ENCODE results near the gene IVL.

Gene IVL

GRCh38 chr1:152884085-152884484 is 24.3 kb upstream of the IVL start:
- H3K4me3 Mint-ChIP-seq, result no peak overlapping the region
- H3K36me3 Mint-ChIP-seq, result no peaks in the 10 kb centered on the region
- ATAC-seq (no peak), DNase-seq (ENCODE audit: low spot score in 2 of 2) (no peak)
- H3K4me1 Mint-ChIP-seq, result peaks cover 7% of the 10 kb centered on the region
- H3K9me3 Mint-ChIP-seq, result no peaks in the 10 kb centered on the region
- no peak overlapping the region for H3K27ac Mint-ChIP-seq

DNA sequence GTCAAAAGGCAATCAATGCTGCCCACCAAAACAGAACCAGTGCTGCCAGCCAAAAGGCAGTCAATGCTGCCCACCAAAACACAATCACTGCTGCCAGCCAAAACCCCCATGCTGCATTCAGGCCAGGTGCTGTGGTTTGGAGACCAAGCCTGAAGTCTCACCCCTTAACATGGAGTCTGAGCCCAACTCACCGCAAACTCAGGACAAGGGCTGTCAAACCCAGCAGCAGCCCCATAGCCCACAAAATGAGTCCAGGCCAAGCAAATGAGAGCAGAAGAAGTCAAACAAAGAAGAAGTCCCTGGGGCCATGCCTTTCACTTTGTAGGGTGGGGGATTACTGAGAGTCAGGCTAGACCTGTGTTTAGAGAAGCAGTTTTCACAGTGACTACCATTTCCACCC is 23.8 kb upstream of the IVL start:
- no peaks in the 10 kb centered on the region for H3K9me3 Mint-ChIP-seq
- H3K4me3 Mint-ChIP-seq, result no peak overlapping the region
- no peak for ATAC-seq
- peaks cover 7% of the 10 kb centered on the region for H3K4me1 Mint-ChIP-seq
- no peak overlapping the region for H3K27ac Mint-ChIP-seq
- DNase-seq (ENCODE audit: low spot score in 2 of 2), result no peak
- no peaks in the 10 kb centered on the region for H3K36me3 Mint-ChIP-seq

GRCh38 chr1:152884966-152885624 is 23.3 kb upstream of the IVL start:
- H3K36me3 Mint-ChIP-seq, result no peaks in the 10 kb centered on the region
- DNase-seq (ENCODE audit: low spot score in 2 of 2), result no peak
- H3K9me3 Mint-ChIP-seq, result no peaks in the 10 kb centered on the region
- H3K27ac Mint-ChIP-seq, result no peak overlapping the region
- H3K4me1 Mint-ChIP-seq, result peaks cover under 1% of the 10 kb centered on the region
- H3K4me3 Mint-ChIP-seq, result no peak overlapping the region
- ATAC-seq, result no peak

DNA sequence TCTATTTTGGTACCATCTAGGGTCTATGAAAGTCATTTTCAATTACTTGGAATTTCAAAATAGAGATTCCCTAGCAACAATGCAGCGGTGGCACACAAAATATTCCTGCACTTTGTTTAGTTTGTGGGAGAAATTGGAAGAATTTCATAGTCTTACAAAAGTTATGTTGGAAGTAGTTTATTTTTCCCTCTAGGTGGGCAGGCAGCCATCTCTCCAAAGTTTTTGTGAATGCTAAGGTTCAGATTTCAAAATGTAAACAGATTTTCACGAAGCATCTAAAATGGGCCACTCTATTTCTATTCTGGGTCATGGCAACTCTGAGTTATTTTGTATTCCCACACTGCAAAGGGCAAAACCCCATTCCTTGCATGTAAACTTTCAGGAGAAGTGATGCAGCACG is 22.3 kb upstream of the IVL start:
- no peak for ATAC-seq
- Mint-ChIP-seq H3K4me3 (no peak overlapping the region), H3K27ac (no peak overlapping the region), H3K36me3 (no peaks in the 10 kb centered on the region), H3K4me1 (no peaks in the 10 kb centered on the region), H3K9me3 (no peaks in the 10 kb centered on the region)
- DNase-seq (ENCODE audit: low spot score in 2 of 2), result no peak

- Mint-ChIP-seq H3K4me3 (no peak overlapping the region), H3K4me1 (no peaks in the 10 kb centered on the region), H3K36me3 (no peaks in the 10 kb centered on the region), H3K27ac (no peak overlapping the region), H3K9me3 (no peaks in the 10 kb centered on the region)
- no peak for DNase-seq (ENCODE audit: low spot score in 2 of 2)
- ATAC-seq, result no peak
Measured at GRCh38 chr1:152886758-152887409, 21.5 kb upstream of the IVL start.

DNA sequence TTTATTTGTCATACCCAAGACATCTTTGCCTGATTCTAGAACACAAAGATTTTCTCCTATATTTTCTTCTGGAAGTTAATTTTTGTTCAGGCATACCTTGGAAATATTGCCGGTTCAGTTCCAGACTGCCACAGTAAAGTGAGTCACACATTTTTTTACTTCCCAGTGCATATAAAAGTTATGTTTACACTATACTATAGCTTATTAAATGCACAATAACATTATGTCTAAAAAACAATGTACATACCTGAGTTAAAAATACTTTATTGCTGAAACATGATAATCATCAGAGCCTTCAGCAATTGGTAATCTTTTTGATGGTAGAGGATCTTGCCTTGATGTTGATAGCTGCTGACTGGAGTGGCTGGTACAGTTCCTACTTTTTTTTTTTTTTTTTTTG is 20.2 kb upstream of the IVL start:
- DNase-seq (ENCODE audit: low spot score in 2 of 2) (no peak), ATAC-seq (no peak)
- H3K36me3 Mint-ChIP-seq, result no peaks in the 10 kb centered on the region
- H3K4me1 Mint-ChIP-seq, result no peaks in the 10 kb centered on the region
- no peak overlapping the region for H3K27ac Mint-ChIP-seq
- no peak overlapping the region for H3K4me3 Mint-ChIP-seq
- no peaks in the 10 kb centered on the region for H3K9me3 Mint-ChIP-seq

- DNase-seq (ENCODE audit: low spot score in 2 of 2) (no peak), ATAC-seq (no peak)
- H3K36me3 Mint-ChIP-seq, result no peaks in the 10 kb centered on the region
- no peak overlapping the region for H3K27ac Mint-ChIP-seq
- no peaks in the 10 kb centered on the region for H3K9me3 Mint-ChIP-seq
- no peaks in the 10 kb centered on the region for H3K4me1 Mint-ChIP-seq
- no peak overlapping the region for H3K4me3 Mint-ChIP-seq
Measured at GRCh38 chr1:152899027-152899426, 9.3 kb upstream of the IVL start.

DNA sequence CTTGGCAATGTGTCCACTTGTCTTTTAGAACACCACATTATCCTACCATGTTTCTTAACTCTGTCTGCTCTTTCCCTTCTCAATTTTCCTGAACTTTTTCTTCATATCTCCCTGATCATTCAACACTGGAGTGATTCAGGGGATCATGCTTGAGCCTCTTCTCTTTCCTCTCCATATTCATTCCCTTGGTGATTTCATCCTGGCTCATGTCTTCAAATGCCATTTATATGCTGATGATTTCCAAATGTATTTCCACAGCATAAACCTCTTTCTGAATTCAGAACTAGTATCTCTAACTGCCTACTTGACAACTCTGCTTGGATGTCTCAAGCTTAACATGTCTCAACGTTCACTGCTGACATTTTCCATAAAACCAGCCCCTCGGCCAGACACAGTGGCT is 8.5 kb upstream of the IVL start:
- ATAC-seq (no peak), DNase-seq (ENCODE audit: low spot score in 2 of 2) (no peak)
- H3K4me3 Mint-ChIP-seq, result no peak overlapping the region
- H3K27ac Mint-ChIP-seq, result no peak overlapping the region
- H3K4me1 Mint-ChIP-seq, result no peaks in the 10 kb centered on the region
- no peaks in the 10 kb centered on the region for H3K36me3 Mint-ChIP-seq
- H3K9me3 Mint-ChIP-seq, result no peaks in the 10 kb centered on the region

- H3K4me3 Mint-ChIP-seq, result no peak overlapping the region
- H3K27ac Mint-ChIP-seq, result no peak overlapping the region
- no peaks in the 10 kb centered on the region for H3K9me3 Mint-ChIP-seq
Measured at GRCh38 chr1:152901631-152902030, 6.7 kb upstream of the IVL start.

DNA sequence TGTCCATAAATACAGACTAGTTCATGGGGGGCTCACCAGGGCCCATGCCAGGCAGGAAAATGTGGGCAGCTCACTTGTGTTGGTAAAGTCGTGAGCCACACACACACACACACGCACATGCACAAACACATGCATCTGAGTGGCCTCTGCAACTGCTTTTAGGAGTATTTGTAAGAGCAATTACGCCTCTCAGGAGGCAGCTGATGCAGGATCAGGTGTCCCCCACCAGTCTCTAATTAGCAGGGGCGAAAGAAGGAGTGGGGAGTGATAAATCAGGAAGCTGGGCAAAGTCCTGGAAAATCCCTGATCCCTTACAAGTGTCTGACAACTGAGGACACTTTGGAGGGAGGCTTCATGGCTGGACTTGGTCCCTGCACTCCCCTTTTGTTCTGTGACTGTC is 5.7 kb upstream of the IVL start:
- ATAC-seq, result no peak
- Mint-ChIP-seq H3K27ac (no peak overlapping the region), H3K4me1 (no peaks in the 10 kb centered on the region), H3K9me3 (no peaks in the 10 kb centered on the region), H3K36me3 (no peaks in the 10 kb centered on the region), H3K4me3 (no peak overlapping the region)
- no peak for DNase-seq (ENCODE audit: low spot score in 2 of 2)

More at GRCh38 chr1:152901631-152902030, 6.7 kb upstream of the IVL start:
- H3K4me1 Mint-ChIP-seq, result no peaks in the 10 kb centered on the region
- peak; percentile 14 for ATAC-seq
- no peak for DNase-seq (ENCODE audit: low spot score in 2 of 2)
- H3K36me3 Mint-ChIP-seq, result no peaks in the 10 kb centered on the region

DNA sequence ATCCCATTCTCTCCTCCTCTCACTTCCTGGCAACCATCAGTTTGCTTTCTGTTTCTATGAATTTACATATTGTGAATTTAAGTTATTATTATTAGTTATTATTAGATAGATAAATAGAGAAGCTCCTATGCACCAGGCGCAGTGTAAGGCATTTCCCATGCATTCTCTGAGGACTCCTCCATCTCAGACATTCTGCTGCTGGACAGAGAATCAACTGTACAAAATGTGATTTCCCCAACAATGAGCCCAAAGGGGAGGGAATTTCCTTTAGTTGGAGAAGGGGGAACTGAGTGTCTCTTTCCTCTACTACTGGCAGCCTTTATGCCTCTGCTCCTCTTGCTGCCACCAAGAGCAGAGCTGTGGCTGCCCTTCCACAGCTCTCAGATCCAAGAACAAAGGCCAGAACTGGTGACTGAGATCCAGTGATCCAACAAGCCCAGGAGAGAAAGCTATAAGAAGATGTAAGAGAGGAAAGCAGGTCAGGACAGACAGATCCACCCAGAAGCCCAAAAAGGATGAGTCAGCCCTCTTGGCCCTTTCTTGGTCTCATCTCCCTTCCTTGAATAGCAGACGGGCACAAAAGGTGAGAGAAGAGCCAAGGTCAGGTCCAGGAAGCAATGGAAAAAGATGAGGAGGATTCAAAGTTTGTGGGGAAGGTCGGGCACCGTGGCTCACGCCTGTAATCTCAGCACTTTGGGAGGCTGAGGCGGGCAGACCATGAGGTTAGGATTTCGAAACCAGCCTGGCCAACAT is 3.5 kb upstream of the IVL start:
- no peak for ATAC-seq
- no peaks in the 10 kb centered on the region for H3K4me1 Mint-ChIP-seq
- H3K27ac Mint-ChIP-seq, result no peak overlapping the region
- H3K36me3 Mint-ChIP-seq, result no peaks in the 10 kb centered on the region
- no peak overlapping the region for H3K4me3 Mint-ChIP-seq
- DNase-seq (ENCODE audit: low spot score in 2 of 2), result no peak
- peaks cover under 1% of the 10 kb centered on the region for H3K9me3 Mint-ChIP-seq

DNA sequence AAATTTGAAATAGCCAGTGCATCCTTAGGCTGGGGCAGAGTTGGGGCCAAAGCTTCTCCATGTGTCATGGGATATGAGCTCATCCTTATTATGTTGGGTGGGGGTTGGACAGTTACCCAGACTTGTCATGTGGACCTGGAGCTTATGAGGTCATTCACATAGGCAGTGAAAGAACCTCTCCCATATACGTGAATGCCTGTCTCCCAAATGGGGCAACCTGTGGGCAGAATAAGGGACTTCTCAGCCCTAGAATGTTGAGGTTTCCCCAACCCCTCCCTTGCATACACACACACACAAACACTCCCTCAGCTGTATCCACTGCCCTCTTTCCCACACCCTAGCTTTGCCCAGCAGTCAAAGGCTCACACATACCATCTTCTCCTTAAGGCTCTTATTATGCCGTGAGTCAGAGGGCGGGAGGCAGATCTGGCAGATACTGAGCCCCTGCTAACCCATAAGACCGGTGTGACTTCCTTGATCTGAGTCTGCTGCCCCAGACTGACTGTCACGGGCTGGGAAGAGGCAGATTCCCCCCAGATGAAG is 2.3 kb upstream of the IVL start:
- H3K4me1 Mint-ChIP-seq, result no peaks in the 10 kb centered on the region
- no peak overlapping the region for H3K4me3 Mint-ChIP-seq
- DNase-seq (ENCODE audit: low spot score in 2 of 2), result no peak
- H3K27ac Mint-ChIP-seq, result no peak overlapping the region
- no peaks in the 10 kb centered on the region for H3K36me3 Mint-ChIP-seq
- peak; percentile 35 for ATAC-seq
- H3K9me3 Mint-ChIP-seq, result peaks cover 3% of the 10 kb centered on the region

GRCh38 chr1:152909206-152909605 is 860 bp downstream of the IVL start:
- H3K27ac Mint-ChIP-seq, result no peak overlapping the region

GRCh38 chr1:152912471-152912870 is 4.1 kb downstream of the IVL start:
- H3K36me3 Mint-ChIP-seq, result no peaks in the 10 kb centered on the region
- H3K4me3 Mint-ChIP-seq, result no peak overlapping the region
- ATAC-seq, result no peak

More at GRCh38 chr1:152909206-152909605, 860 bp downstream of the IVL start:
- peaks cover 6% of the 10 kb centered on the region for H3K4me1 Mint-ChIP-seq
- H3K4me3 Mint-ChIP-seq, result no peak overlapping the region
- ATAC-seq (no peak), DNase-seq (ENCODE audit: low spot score in 2 of 2) (no peak)
- H3K36me3 Mint-ChIP-seq, result no peaks in the 10 kb centered on the region
- peaks cover 3% of the 10 kb centered on the region for H3K9me3 Mint-ChIP-seq

DNA sequence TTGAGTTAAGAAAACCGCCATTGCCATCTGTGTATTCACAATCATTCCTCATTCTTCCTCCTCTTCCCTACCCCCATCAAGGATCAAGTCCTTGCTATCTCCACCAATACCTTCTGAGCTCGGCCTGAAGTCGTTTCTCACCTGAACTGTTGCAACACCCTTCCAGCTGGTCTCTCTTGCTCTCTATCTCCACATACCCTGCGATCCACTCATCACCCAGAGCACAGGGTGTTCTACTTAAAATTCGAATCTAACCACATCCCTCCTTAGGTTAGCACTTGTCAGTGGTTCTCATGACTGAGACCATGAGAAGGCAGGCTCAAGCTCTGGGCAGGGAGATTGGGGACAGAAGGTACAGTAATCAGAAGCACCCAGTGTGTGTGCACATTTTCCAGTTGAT is 4.6 kb downstream of the IVL start:
- no peak for DNase-seq (ENCODE audit: low spot score in 2 of 2)

More at GRCh38 chr1:152912471-152912870, 4.1 kb downstream of the IVL start:
- peaks cover 6% of the 10 kb centered on the region for H3K4me1 Mint-ChIP-seq
- no peak overlapping the region for H3K27ac Mint-ChIP-seq
- DNase-seq (ENCODE audit: low spot score in 2 of 2), result no peak
- H3K9me3 Mint-ChIP-seq, result peaks cover 3% of the 10 kb centered on the region

DNA sequence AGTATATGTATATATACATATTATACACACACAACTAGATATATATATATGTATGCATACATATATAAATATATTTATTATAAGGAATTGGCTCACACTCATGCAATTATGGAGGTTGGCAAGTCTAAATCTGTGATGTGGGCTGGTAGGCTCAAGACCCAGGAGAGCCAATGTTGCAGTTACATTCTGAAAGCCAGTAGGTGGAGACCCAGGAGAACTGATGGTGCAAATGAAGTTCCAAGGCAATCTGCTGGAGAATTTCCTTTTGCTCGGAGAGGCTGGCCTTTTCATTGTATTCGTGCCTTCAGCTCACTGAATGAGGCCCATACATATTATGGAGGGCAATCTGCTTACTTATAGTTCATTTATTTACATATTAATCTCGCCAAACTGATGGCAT is 9.4 kb downstream of the IVL start:
- Mint-ChIP-seq H3K36me3 (no peaks in the 10 kb centered on the region), H3K27ac (no peak overlapping the region), H3K9me3 (no peaks in the 10 kb centered on the region), H3K4me1 (peaks cover 3% of the 10 kb centered on the region), H3K4me3 (no peak overlapping the region)
- no peak for ATAC-seq
- DNase-seq (ENCODE audit: low spot score in 2 of 2), result no peak

More for the DNA sequence above, 4.6 kb downstream of the IVL start:
- H3K27ac Mint-ChIP-seq, result no peak overlapping the region
- H3K36me3 Mint-ChIP-seq, result no peaks in the 10 kb centered on the region
- H3K4me1 Mint-ChIP-seq, result peaks cover 6% of the 10 kb centered on the region
- no peak overlapping the region for H3K4me3 Mint-ChIP-seq
- ATAC-seq, result peak; percentile 64
- H3K9me3 Mint-ChIP-seq, result peaks cover 3% of the 10 kb centered on the region
